ENCODE data around the gene DDIT3. TPM values are rescaled to one million over a fixed set of nuclear protein-coding genes. Genes with fewer than 3 reads are reported as not detected.
"Not testable (repeated sequence)": the region's sequence is repeated elsewhere in the genome, so short reads cannot be mapped to it uniquely, and the experiment has no call there.

The DDIT3 gene
- polyA plus RNA-seq (ENCODE audit: insufficient read length in 4 of 4): 10 to 100 TPM; 29.2 to 37.3 (median 30.3) TPM

GRCh38 chr12:57520053-57520818, at the start of gene DDIT3:
DDIT3 (minus strand) TSS chr12:57520514; CDS start chr12:57517406, 3,108 bp downstream.
- peak; percentile 91 to 97 (median 96) for DNase-seq (ENCODE audit: low read depth in 4 of 4, low spot score in 3 of 4)

GRCh38 chr12:57569858-57570257, 49.5 kb upstream of the DDIT3 start:
- no peak for DNase-seq (ENCODE audit: low read depth in 4 of 4, low spot score in 3 of 4)

- no peak for DNase-seq (ENCODE audit: low read depth in 4 of 4, low spot score in 3 of 4)
Measured at GRCh38 chr12:57568838-57569237, 48.5 kb upstream of the DDIT3 start.

GRCh38 chr12:57564178-57564740, 43.9 kb upstream of the DDIT3 start:
- DNase-seq (ENCODE audit: low read depth in 4 of 4, low spot score in 3 of 4): no peak

GRCh38 chr12:57563358-57563757, 43.0 kb upstream of the DDIT3 start:
- DNase-seq (ENCODE audit: low read depth in 4 of 4, low spot score in 3 of 4): no peak

GRCh38 chr12:57561117-57561516, 40.8 kb upstream of the DDIT3 start:
- not testable (repeated sequence) for DNase-seq (ENCODE audit: low read depth in 4 of 4, low spot score in 3 of 4)

GRCh38 chr12:57560516-57560915, 40.2 kb upstream of the DDIT3 start:
- DNase-seq (ENCODE audit: low read depth in 4 of 4, low spot score in 3 of 4): no peak

GRCh38 chr12:57558864-57559263, 38.5 kb upstream of the DDIT3 start:
- no peak for DNase-seq (ENCODE audit: low read depth in 4 of 4, low spot score in 3 of 4)

- DNase-seq (ENCODE audit: low read depth in 4 of 4, low spot score in 3 of 4): no peak
Measured at GRCh38 chr12:57554897-57555296, 34.6 kb upstream of the DDIT3 start.

- no peak for DNase-seq (ENCODE audit: low read depth in 4 of 4, low spot score in 3 of 4)
Measured at GRCh38 chr12:57554453-57554852, 34.1 kb upstream of the DDIT3 start.

GRCh38 chr12:57553343-57554202, 33.3 kb upstream of the DDIT3 start:
- DNase-seq (ENCODE audit: low read depth in 4 of 4, low spot score in 3 of 4): no peak

- DNase-seq (ENCODE audit: low read depth in 4 of 4, low spot score in 3 of 4): no peak
Measured at GRCh38 chr12:57552835-57553313, 32.6 kb upstream of the DDIT3 start.

GRCh38 chr12:57552306-57552651, 32.0 kb upstream of the DDIT3 start:
- DNase-seq (ENCODE audit: low read depth in 4 of 4, low spot score in 3 of 4): no peak

- no peak for DNase-seq (ENCODE audit: low read depth in 4 of 4, low spot score in 3 of 4)
Measured at GRCh38 chr12:57551637-57552305, 31.5 kb upstream of the DDIT3 start.

GRCh38 chr12:57550641-57551549, 30.6 kb upstream of the DDIT3 start:
- DNase-seq (ENCODE audit: low read depth in 4 of 4, low spot score in 3 of 4): no peak

GRCh38 chr12:57549909-57550640, 29.8 kb upstream of the DDIT3 start, which contains the start of gene KIF5A:
KIF5A (plus strand) TSS chr12:57550044; CDS start chr12:57550272, 228 bp downstream.
- DNase-seq (ENCODE audit: low read depth in 4 of 4, low spot score in 3 of 4): no peak

- DNase-seq (ENCODE audit: low read depth in 4 of 4, low spot score in 3 of 4): no peak
Measured at GRCh38 chr12:57549203-57549908, 29.0 kb upstream of the DDIT3 start.

GRCh38 chr12:57548488-57548887, 28.2 kb upstream of the DDIT3 start:
- no peak for DNase-seq (ENCODE audit: low read depth in 4 of 4, low spot score in 3 of 4)

All from right renal pelvis (tissue), 4 donors.